H9 (cell line): ENCODE measurements around the gene ENOX1. TPM values are rescaled to one million over a fixed set of nuclear protein-coding genes. Genes with fewer than 3 reads are reported as not detected.

Experiments used
- DNase-seq: peaks from one replicate; pipeline ENCODE4 v3.0.0-alpha.2; 2017
- H2AFZ ChIP-seq: one replicate; pipeline ENCODE4 v1.6.1; 2013; ENCODE audit warnings: mild to moderate bottlenecking, low read length, control low read depth, moderate library complexity
- H2AK5ac ChIP-seq: 2 replicates; pipeline ENCODE4 v1.6.1; 2013; ENCODE audit warnings: low read length, control low read depth, mixed read lengths; ENCODE audit not compliant: insufficient read length
- H2BK120ac ChIP-seq: one replicate; pipeline ENCODE4 v1.6.1; 2013; ENCODE audit warnings: low read depth, mild to moderate bottlenecking, low read length, control low read depth, inconsistent platforms; ENCODE audit not compliant: poor library complexity, severe bottlenecking
- H2BK12ac ChIP-seq: 2 replicates; pipeline ENCODE4 v1.6.1; 2013; ENCODE audit warnings: low read length, control low read depth, mixed read lengths, low read depth; ENCODE audit not compliant: insufficient read length
- H2BK15ac ChIP-seq: 2 replicates; pipeline ENCODE4 v1.6.1; 2013; ENCODE audit warnings: low read depth, low read length, control low read depth
- H2BK20ac ChIP-seq: one replicate; pipeline ENCODE4 v1.6.1; 2013; ENCODE audit warnings: low read depth, mild to moderate bottlenecking, low read length, control low read depth, inconsistent platforms; ENCODE audit not compliant: poor library complexity, severe bottlenecking
- H2BK5ac ChIP-seq: 2 replicates; pipeline ENCODE4 v1.6.1; 2013; ENCODE audit warnings: low read length, control low read depth, mixed read lengths; ENCODE audit not compliant: insufficient read length
- H3K14ac ChIP-seq: 2 replicates; pipeline ENCODE4 v1.6.1; 2013; ENCODE audit warnings: low read length, control low read depth; ENCODE audit not compliant: insufficient read depth
- H3K18ac ChIP-seq: 2 replicates; pipeline ENCODE4 v1.6.1; 2013; ENCODE audit warnings: low read depth, mild to moderate bottlenecking, mixed read lengths, low read length, control low read depth; ENCODE audit not compliant: insufficient read length
- H3K23ac ChIP-seq: 2 replicates; pipeline ENCODE4 v1.6.1; 2013; ENCODE audit warnings: low read length, control low read depth, mixed read lengths, low read depth; ENCODE audit not compliant: insufficient read length
- H3K23me2 ChIP-seq: 2 replicates; pipeline ENCODE4 v1.6.1; 2013; ENCODE audit warnings: low read depth, mild to moderate bottlenecking, mixed read lengths, low read length, control low read depth; ENCODE audit not compliant: insufficient read length, poor library complexity, severe bottlenecking
- H3K27ac ChIP-seq: 2 replicates; pipeline ENCODE4 v1.5.1; 2013; ENCODE audit warnings: low read length, control low read depth, mixed read lengths, low read depth; ENCODE audit not compliant: insufficient read length
- H3K27me3 ChIP-seq: 2 replicates; pipeline ENCODE4 v1.6.1; 2013; ENCODE audit warnings: low read length, control low read depth, inconsistent platforms; ENCODE audit not compliant: insufficient read depth
- H3K4ac ChIP-seq: 2 replicates; pipeline ENCODE4 v1.6.1; 2013; ENCODE audit warnings: low read depth, mild to moderate bottlenecking, control low read depth, inconsistent platforms, low read length, moderate library complexity
- H3K4me1 ChIP-seq: 2 replicates; pipeline ENCODE4 v1.6.1; 2013; ENCODE audit warnings: low read length, control low read depth, inconsistent platforms; ENCODE audit not compliant: insufficient read depth
- H3K4me2 ChIP-seq: 2 replicates; pipeline ENCODE4 v1.6.1; 2013; ENCODE audit warnings: low read length, control low read depth, mixed read lengths; ENCODE audit not compliant: insufficient read length, insufficient read depth
- H3K56ac ChIP-seq: 2 replicates; pipeline ENCODE4 v1.6.1; 2013; ENCODE audit warnings: low read depth, mild to moderate bottlenecking, mixed read lengths, low read length, control low read depth; ENCODE audit not compliant: insufficient read length
- H3K79me1 ChIP-seq: 2 replicates; pipeline ENCODE4 v1.6.1; 2013; ENCODE audit warnings: low read depth, mild to moderate bottlenecking, moderate library complexity, low read length, control low read depth, inconsistent platforms; ENCODE audit not compliant: insufficient read depth, poor library complexity, severe bottlenecking
- H3K79me2 ChIP-seq: 2 replicates; pipeline ENCODE4 v1.6.1; 2013; ENCODE audit warnings: low read length, control low read depth, inconsistent platforms; ENCODE audit not compliant: insufficient read depth
- H3K9ac ChIP-seq: 2 replicates; pipeline ENCODE4 v1.6.1; 2013; ENCODE audit warnings: low read length, control low read depth, mixed read lengths; ENCODE audit not compliant: insufficient read length; ENCODE audit errors: extremely low read depth
- H3K9me3 ChIP-seq: one replicate; pipeline ENCODE4 v1.6.1; 2013; ENCODE audit warnings: low read depth, low read length, inconsistent platforms; ENCODE audit not compliant: control insufficient read depth
- H3T11ph ChIP-seq: one replicate; pipeline ENCODE4 v1.6.1; 2013; ENCODE audit warnings: mild to moderate bottlenecking, low read length, control low read depth, inconsistent platforms
- H4K20me1 ChIP-seq: one replicate; pipeline ENCODE4 v1.6.1; 2013; ENCODE audit not compliant: control insufficient read depth, insufficient read length, insufficient read depth
- H4K5ac ChIP-seq: 2 replicates; pipeline ENCODE4 v1.6.1; 2013; ENCODE audit warnings: low read depth, mild to moderate bottlenecking, mixed read lengths, low read length, control low read depth; ENCODE audit not compliant: insufficient read length
- H4K8ac ChIP-seq: replicated peaks from 2 replicates; pipeline ENCODE4 v1.6.1; 2013; ENCODE audit warnings: low read length, control low read depth, mixed read lengths, low read depth; ENCODE audit not compliant: insufficient read length
- H4K91ac ChIP-seq: 2 replicates; pipeline ENCODE4 v1.6.1; 2013; ENCODE audit warnings: low read depth, mild to moderate bottlenecking, moderate library complexity, mixed read lengths, low read length, control low read depth; ENCODE audit not compliant: insufficient read length
- H3K27ac Mint-ChIP-seq, 3 experiments: 2 replicates in 2 of 3; 3 replicates in 1 of 3; pipeline ENCODE4 v1.8.0; 2020 to 2021; ENCODE audit warnings: mixed read lengths in 3 of 3, mild to moderate bottlenecking in 1 of 3, moderate library complexity in 1 of 3
- H3K27me3 Mint-ChIP-seq: 2 replicates; pipeline ENCODE4 v1.8.0; 2021; ENCODE audit warnings: low read depth, mild to moderate bottlenecking, moderate library complexity, mixed read lengths
- H3K36me3 Mint-ChIP-seq, 3 experiments: 2 replicates in 2 of 3; 3 replicates in 1 of 3; pipeline ENCODE4 v1.8.0; 2020 to 2021; ENCODE audit warnings: low read depth in 3 of 3, mixed read lengths in 3 of 3; ENCODE audit not compliant: insufficient read depth in 1 of 3
- H3K4me1 Mint-ChIP-seq, 2 experiments: 2 replicates each; pipeline ENCODE4 v1.8.0; 2020; ENCODE audit warnings: mixed read lengths in 2 of 2
- H3K4me3 Mint-ChIP-seq, 2 experiments: 2 replicates in 1 of 2; 3 replicates in 1 of 2; pipeline ENCODE4 v1.8.0; 2020 to 2021; ENCODE audit warnings: mild to moderate bottlenecking in 2 of 2, mixed read lengths in 2 of 2, moderate library complexity in 1 of 2
- H3K9me3 Mint-ChIP-seq, 2 experiments: 2 replicates in 1 of 2; 3 replicates in 1 of 2; pipeline ENCODE4 v1.8.0; 2020; ENCODE audit warnings: mild to moderate bottlenecking in 2 of 2, mixed read lengths in 2 of 2, moderate library complexity in 1 of 2
- WGBS: extraction: QIAGEN DNeasy Blood & Tissue Kit; methylation state at CpG from one replicate; pipeline ENCODE4 v1.1.7; 2013; ENCODE audit warnings: missing lambda C conversion rate, low lambda C conversion rate, mixed read lengths; ENCODE audit not compliant: insufficient read length; ENCODE audit errors: extremely low coverage; 5-methylcytosine and 5-hydroxymethylcytosine counted together
- total RNA-seq: library from RNA; stranded (reverse); gene quantifications from 2 replicates; pipeline ENCODE4 v1.2.1, GENCODE V29; 2021
- TF ChIP-seq, protein P1 (sequence below): fragments of 200-600 bp; sonication (generic); conservative IDR thresholded peaks from 3 replicates; pipeline ENCODE4 v1.8.0; 2021; ENCODE audit warnings: antibody characterized with exemption, mild to moderate bottlenecking

ENOX1 gene
- total RNA-seq, 1 experiment from 2014 or later: 0.24 TPM

- no peaks in the 10 kb centered on the region; the same call in 1 of the 2 replicates for H3K4me1 ChIP-seq
- no peak for DNase-seq
- no peak overlapping the region for H2BK20ac ChIP-seq
- no peak overlapping the region for H2BK120ac ChIP-seq
- H3K4me2 ChIP-seq: no peak overlapping the region
- no peak overlapping the region for H3K27ac ChIP-seq
- Mint-ChIP-seq H3K36me3 (no peaks in the 10 kb centered on the region), H3K4me3 (no peak overlapping the region), H3K9me3 (no peaks in the 10 kb centered on the region), H3K27ac (no peak overlapping the region; a peak in 1 of 7 replicates), H3K27me3 (peaks cover 3% of the 10 kb centered on the region; the same call in 1 of the 2 replicates), H3K4me1 (peaks cover 9% of the 10 kb centered on the region in 2 experiments)
- H4K8ac ChIP-seq: no peak overlapping the region
- no peak overlapping the region for H2AFZ ChIP-seq
- H3K4ac ChIP-seq: no peak overlapping the region
- H3K9ac ChIP-seq: no peak overlapping the region
- no peak overlapping the region for H3T11ph ChIP-seq
- no peak overlapping the region for H2BK15ac ChIP-seq
- H2AK5ac ChIP-seq: no peak overlapping the region
- no peaks in the 10 kb centered on the region for H3K27me3 ChIP-seq
- no peaks in the 10 kb centered on the region for H3K79me2 ChIP-seq
- H3K79me1 ChIP-seq: no peaks in the 10 kb centered on the region
- no peak overlapping the region for H4K5ac ChIP-seq
- H2BK12ac ChIP-seq: no peak overlapping the region
- H3K23me2 ChIP-seq: no peaks in the 10 kb centered on the region
- H3K18ac ChIP-seq: no peak overlapping the region
- H2BK5ac ChIP-seq: no peak overlapping the region
- no peak overlapping the region for H4K91ac ChIP-seq
- H4K20me1 ChIP-seq: no peaks in the 10 kb centered on the region
- TF ChIP-seq, protein P1, sequence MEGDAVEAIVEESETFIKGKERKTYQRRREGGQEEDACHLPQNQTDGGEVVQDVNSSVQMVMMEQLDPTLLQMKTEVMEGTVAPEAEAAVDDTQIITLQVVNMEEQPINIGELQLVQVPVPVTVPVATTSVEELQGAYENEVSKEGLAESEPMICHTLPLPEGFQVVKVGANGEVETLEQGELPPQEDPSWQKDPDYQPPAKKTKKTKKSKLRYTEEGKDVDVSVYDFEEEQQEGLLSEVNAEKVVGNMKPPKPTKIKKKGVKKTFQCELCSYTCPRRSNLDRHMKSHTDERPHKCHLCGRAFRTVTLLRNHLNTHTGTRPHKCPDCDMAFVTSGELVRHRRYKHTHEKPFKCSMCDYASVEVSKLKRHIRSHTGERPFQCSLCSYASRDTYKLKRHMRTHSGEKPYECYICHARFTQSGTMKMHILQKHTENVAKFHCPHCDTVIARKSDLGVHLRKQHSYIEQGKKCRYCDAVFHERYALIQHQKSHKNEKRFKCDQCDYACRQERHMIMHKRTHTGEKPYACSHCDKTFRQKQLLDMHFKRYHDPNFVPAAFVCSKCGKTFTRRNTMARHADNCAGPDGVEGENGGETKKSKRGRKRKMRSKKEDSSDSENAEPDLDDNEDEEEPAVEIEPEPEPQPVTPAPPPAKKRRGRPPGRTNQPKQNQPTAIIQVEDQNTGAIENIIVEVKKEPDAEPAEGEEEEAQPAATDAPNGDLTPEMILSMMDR: no peak
- no peak overlapping the region; the same call in 1 of the 2 replicates for H3K14ac ChIP-seq
- H3K9me3 ChIP-seq: no peaks in the 10 kb centered on the region
- no peak overlapping the region for H3K56ac ChIP-seq
- no CpG with 5 or more reads among the region's 1 CpG for WGBS
- no peak overlapping the region for H3K23ac ChIP-seq
These were observed 30.9 kb downstream of the ENOX1 start for GRCh38 chr13:43755844-43756243.
